Hematopoietic multipotent progenitor cell (in vitro differentiated cells): ENCODE data around the gene NOS2. TPM values are rescaled to one million over a fixed set of nuclear protein-coding genes. Genes with fewer than 3 reads are reported as not detected.
A peak's percentile ranks its signal among the peaks of the same experiment; 100 is the strongest.
"Not testable (repeated sequence)": the region's sequence is repeated elsewhere in the genome, so short reads cannot be mapped to it uniquely, and the experiment has no call there.

Experiments used
- DNase-seq, 3 donors: peaks; one replicate each; pipeline ENCODE4 v3.0.0-alpha.2; 2011 to 2015; ENCODE audit warnings: low read depth in 2 of 3, low spot score in 2 of 3
- total RNA-seq: library from RNA; depleted of rRNA; stranded (reverse); fragments of >200 nt; gene quantifications from one replicate; pipeline ENCODE4 v1.2.3, GENCODE V29; 2012

NOS2 gene
- under 0.01 TPM for total RNA-seq

- DNase-seq: no peak
Measured at GRCh38 chr17:27800522-27800921, at the start of gene NOS2. Gene NOS2, minus strand, starts transcription at chr17:27800529. Its CDS starts 1,720 bp downstream, at chr17:27798809.

GRCh38 chr17:27849474-27850185 lies 49.3 kb upstream of the NOS2 start:
- no peak for DNase-seq

- no peak for DNase-seq
Measured at GRCh38 chr17:27848931-27849330, 48.6 kb upstream of the NOS2 start.

GRCh38 chr17:27846808-27847307 lies 46.5 kb upstream of the NOS2 start:
- not testable (repeated sequence) for DNase-seq

GRCh38 chr17:27846042-27846655 lies 45.8 kb upstream of the NOS2 start:
- DNase-seq: peak; percentile 6 to 75 (median 42)

- DNase-seq: no peak
Measured at GRCh38 chr17:27845264-27846041, 45.1 kb upstream of the NOS2 start.

GRCh38 chr17:27840688-27841087 lies 40.4 kb upstream of the NOS2 start:
- no peak for DNase-seq

GRCh38 chr17:27840406-27840678 lies 40.0 kb upstream of the NOS2 start:
- DNase-seq: not testable (repeated sequence)

- DNase-seq: not testable (repeated sequence)
Measured at GRCh38 chr17:27839571-27840405, 39.5 kb upstream of the NOS2 start.

GRCh38 chr17:27838607-27839006 lies 38.3 kb upstream of the NOS2 start:
- not testable (repeated sequence) for DNase-seq

- not testable (repeated sequence) for DNase-seq
Measured at GRCh38 chr17:27837769-27838168, 37.4 kb upstream of the NOS2 start.

GRCh38 chr17:27836651-27837050 lies 36.3 kb upstream of the NOS2 start:
- DNase-seq: no peak

GRCh38 chr17:27834571-27834970 lies 34.2 kb upstream of the NOS2 start:
- DNase-seq: no peak

- no peak for DNase-seq
Measured at GRCh38 chr17:27832831-27833230, 32.5 kb upstream of the NOS2 start.

GRCh38 chr17:27829888-27830287 lies 29.6 kb upstream of the NOS2 start:
- DNase-seq: not testable (repeated sequence)

GRCh38 chr17:27829143-27829711 lies 28.9 kb upstream of the NOS2 start:
- not testable (repeated sequence) for DNase-seq

- DNase-seq: no peak
Measured at GRCh38 chr17:27825459-27825858, 25.1 kb upstream of the NOS2 start.

- no peak for DNase-seq
Measured at GRCh38 chr17:27824745-27825144, 24.4 kb upstream of the NOS2 start.

- no peak for DNase-seq
Measured at GRCh38 chr17:27824176-27824715, 23.9 kb upstream of the NOS2 start.

GRCh38 chr17:27822108-27822507 lies 21.8 kb upstream of the NOS2 start:
- not testable (repeated sequence) for DNase-seq
